A673 (cell line): Measurements from ENCODE around the gene VAC14. TPM values are rescaled to one million over a fixed set of nuclear protein-coding genes. Genes with fewer than 3 reads are reported as not detected.

Experiments
- BruUV-seq: library from RNA; stranded (reverse); fragments of 400-500 nt; replicated peaks from 2 replicates; lab custom pipeline; 2021; lab: Mats Ljungman, UMichigan
- CTCF ChIA-PET: fragments of 300-600 bp; sonication (Branson Sonifier 250); formaldehyde crosslinking; loops from one replicate; lab custom pipeline; 2022; ENCODE audit warnings: antibody characterized with exemption; lab: Charles Lee
- POLR2A ChIA-PET: fragments of 300-600 bp; sonication (Branson Sonifier 250); formaldehyde crosslinking; loops from one replicate; lab custom pipeline; 2022; ENCODE audit warnings: antibody characterized with exemption; ENCODE audit not compliant: low non-redundant PET; lab: Charles Lee
- DNase-seq: peaks from one replicate; pipeline ENCODE4 v3.0.0-alpha.2; 2015; ENCODE audit warnings: low spot score
- H3K27ac ChIP-seq: fragments of 200-600 bp; sonication (generic); 2 replicates; pipeline ENCODE4 v1.5.1; 2016; ENCODE audit warnings: mixed run types, low read depth, mild to moderate bottlenecking, mixed read lengths, antibody characterized with exemption, low read length; ENCODE audit not compliant: poor library complexity, severe bottlenecking
- H3K27me3 ChIP-seq: fragments of 200-600 bp; sonication (generic); replicated peaks from 2 replicates; pipeline ENCODE4 v1.6.1; 2017; ENCODE audit warnings: mixed run types, low read depth, mild to moderate bottlenecking, mixed read lengths, antibody characterized with exemption, low read length; ENCODE audit not compliant: insufficient read depth, poor library complexity
- H3K36me3 ChIP-seq: fragments of 200-600 bp; sonication (generic); 2 replicates; pipeline ENCODE4 v1.6.1; 2016; ENCODE audit warnings: mixed run types, mild to moderate bottlenecking, mixed read lengths, antibody characterized with exemption, low read length; ENCODE audit not compliant: insufficient read depth, poor library complexity, severe bottlenecking
- H3K4me1 ChIP-seq: fragments of 200-600 bp; sonication (generic); 2 replicates; pipeline ENCODE4 v1.6.1; 2017; ENCODE audit warnings: mixed run types, mild to moderate bottlenecking, mixed read lengths, antibody characterized with exemption, low read length; ENCODE audit not compliant: insufficient read depth, poor library complexity, severe bottlenecking
- H3K4me3 ChIP-seq: fragments of 200-600 bp; sonication (generic); 2 replicates; pipeline ENCODE4 v1.5.1; 2016; ENCODE audit warnings: low read depth, mixed run types, mild to moderate bottlenecking, mixed read lengths, low read length; ENCODE audit not compliant: poor library complexity, severe bottlenecking
- H3K9me3 ChIP-seq: fragments of 200-600 bp; sonication (generic); 2 replicates; pipeline ENCODE4 v1.6.1; 2016; ENCODE audit warnings: mixed run types, low read depth, mild to moderate bottlenecking, mixed read lengths, antibody characterized with exemption, low read length; ENCODE audit not compliant: poor library complexity, severe bottlenecking
- CTCF ChIP-seq: fragments of 300-800, 200-600 bp; sonication (generic); conservative IDR thresholded peaks from 2 replicates; pipeline ENCODE4 v1.5.1; 2017; ENCODE audit warnings: low read depth, mild to moderate bottlenecking, antibody characterized with exemption, low read length, moderate library complexity, mixed read lengths
- EZH2 ChIP-seq: fragments of 200-600 bp; sonication (generic); IDR thresholded peaks from 2 replicates; pipeline ENCODE4 v1.6.1; 2017; ENCODE audit warnings: borderline replicate concordance, low read depth, mild to moderate bottlenecking, mixed read lengths, antibody characterized with exemption, low read length; ENCODE audit not compliant: poor library complexity, severe bottlenecking
- intact Hi-C: fragments of 100-400 bp; cut with micrococcal nuclease; formaldehyde crosslinking; loops from one replicate; pipeline ENCODE4 v1.10.0; 2022; ENCODE audit not compliant: unreplicated experiment
- total RNA-seq: library from RNA; stranded (reverse); gene quantifications from 2 replicates; pipeline ENCODE4 v1.2.3, GENCODE V29; 2021

VAC14 gene
- total RNA-seq, 1 experiment from 2014 or later = 46.6 TPM

- POLR2A ChIA-PET = no interaction called here
- no peaks in the 10 kb centered on the region for H3K9me3 ChIP-seq
- peaks cover 5% of the 10 kb centered on the region for H3K36me3 ChIP-seq
- H3K4me1 ChIP-seq = no peaks in the 10 kb centered on the region
- no peak for DNase-seq
- intact Hi-C loops = no loop called here
- no peak overlapping the region for H3K4me3 ChIP-seq
- no peaks in the 10 kb centered on the region for H3K27me3 ChIP-seq
- H3K27ac ChIP-seq = no peak overlapping the region
- TF ChIP-seq CTCF = no peak
- no peak for TF ChIP-seq EZH2
- CTCF ChIA-PET = interaction anchor here (0.7 kb wide), 1 partner anchor 33 kb away, joined by 7 read pairs; no protein-coding TSS in a partner anchor
- no TSS peak for BruUV-seq
Observed at GRCh38 chr16:70766658-70767057, 34.3 kb downstream of the VAC14 start.

GRCh38 chr16:70766176-70766575, 34.8 kb downstream of the VAC14 start:
- CTCF ChIA-PET = interaction anchor here (0.7 kb wide), 1 partner anchor 33 kb away, joined by 7 read pairs; no protein-coding TSS in a partner anchor

GRCh38 chr16:70765491-70765890, 35.5 kb downstream of the VAC14 start:
- Histone ChIP-seq H3K27ac (no peak overlapping the region), H3K27me3 (no peaks in the 10 kb centered on the region), H3K4me3 (no peak overlapping the region), H3K4me1 (peaks cover under 1% of the 10 kb centered on the region), H3K9me3 (no peaks in the 10 kb centered on the region), H3K36me3 (no peaks in the 10 kb centered on the region)
- TF ChIP-seq CTCF = no peak
- no peak for TF ChIP-seq EZH2
- DNase-seq = no peak
- POLR2A ChIA-PET = no interaction called here
- CTCF ChIA-PET = no interaction called here
- intact Hi-C loops = no loop called here
- no TSS peak for BruUV-seq

More at GRCh38 chr16:70766176-70766575, 34.8 kb downstream of the VAC14 start:
- no peaks in the 10 kb centered on the region for H3K9me3 ChIP-seq
- intact Hi-C loops = no loop called here
- POLR2A ChIA-PET = no interaction called here
- no peak for DNase-seq
- no peak overlapping the region for H3K4me3 ChIP-seq
- H3K4me1 ChIP-seq = no peaks in the 10 kb centered on the region
- TF ChIP-seq CTCF = no peak
- TF ChIP-seq EZH2 = no peak
- no peak overlapping the region for H3K27ac ChIP-seq
- no TSS peak for BruUV-seq
- H3K27me3 ChIP-seq = no peaks in the 10 kb centered on the region
- peaks cover under 1% of the 10 kb centered on the region for H3K36me3 ChIP-seq
